GM12801 (cell line): ENCODE data around the gene KRT3.

Experiments used
- TF ChIP-seq, protein P1 (sequence below): IDR thresholded peaks from one replicate; pipeline ENCODE4 v1.5.1; 2011; ENCODE audit warnings: control low read depth; ENCODE audit not compliant: insufficient read length; ENCODE audit errors: extremely low read depth

KRT3 gene

GRCh38 chr12:52811191-52812072, 15.5 kb upstream of the KRT3 start:
- TF ChIP-seq, protein P1, sequence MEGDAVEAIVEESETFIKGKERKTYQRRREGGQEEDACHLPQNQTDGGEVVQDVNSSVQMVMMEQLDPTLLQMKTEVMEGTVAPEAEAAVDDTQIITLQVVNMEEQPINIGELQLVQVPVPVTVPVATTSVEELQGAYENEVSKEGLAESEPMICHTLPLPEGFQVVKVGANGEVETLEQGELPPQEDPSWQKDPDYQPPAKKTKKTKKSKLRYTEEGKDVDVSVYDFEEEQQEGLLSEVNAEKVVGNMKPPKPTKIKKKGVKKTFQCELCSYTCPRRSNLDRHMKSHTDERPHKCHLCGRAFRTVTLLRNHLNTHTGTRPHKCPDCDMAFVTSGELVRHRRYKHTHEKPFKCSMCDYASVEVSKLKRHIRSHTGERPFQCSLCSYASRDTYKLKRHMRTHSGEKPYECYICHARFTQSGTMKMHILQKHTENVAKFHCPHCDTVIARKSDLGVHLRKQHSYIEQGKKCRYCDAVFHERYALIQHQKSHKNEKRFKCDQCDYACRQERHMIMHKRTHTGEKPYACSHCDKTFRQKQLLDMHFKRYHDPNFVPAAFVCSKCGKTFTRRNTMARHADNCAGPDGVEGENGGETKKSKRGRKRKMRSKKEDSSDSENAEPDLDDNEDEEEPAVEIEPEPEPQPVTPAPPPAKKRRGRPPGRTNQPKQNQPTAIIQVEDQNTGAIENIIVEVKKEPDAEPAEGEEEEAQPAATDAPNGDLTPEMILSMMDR, result no peak

GRCh38 chr12:52810554-52810953, 14.6 kb upstream of the KRT3 start:
- TF ChIP-seq, protein P1, result no peak

DNA sequence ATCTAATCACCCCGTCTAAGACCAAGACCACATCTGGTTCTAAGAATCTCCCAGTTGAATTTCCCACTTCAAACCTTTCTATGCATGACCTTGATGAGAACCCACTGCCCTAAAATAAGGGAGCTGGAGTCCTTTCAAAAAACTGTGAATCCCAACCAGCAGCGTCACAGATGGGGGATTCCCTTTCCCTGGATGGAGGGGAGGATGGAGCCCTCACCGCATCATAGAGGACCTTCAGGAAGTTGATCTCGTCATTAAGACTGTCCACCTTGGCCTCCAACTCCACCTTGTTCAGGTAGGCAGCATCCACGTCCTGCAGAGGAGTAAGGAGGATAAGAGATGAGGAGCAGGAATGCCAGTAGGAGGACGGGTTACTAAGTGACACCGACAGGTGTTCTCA, 13.2 kb upstream of the KRT3 start:
- TF ChIP-seq, protein P1, result no peak

GRCh38 chr12:52808573-52809160, 12.8 kb upstream of the KRT3 start:
- TF ChIP-seq, protein P1, result no peak

DNA sequence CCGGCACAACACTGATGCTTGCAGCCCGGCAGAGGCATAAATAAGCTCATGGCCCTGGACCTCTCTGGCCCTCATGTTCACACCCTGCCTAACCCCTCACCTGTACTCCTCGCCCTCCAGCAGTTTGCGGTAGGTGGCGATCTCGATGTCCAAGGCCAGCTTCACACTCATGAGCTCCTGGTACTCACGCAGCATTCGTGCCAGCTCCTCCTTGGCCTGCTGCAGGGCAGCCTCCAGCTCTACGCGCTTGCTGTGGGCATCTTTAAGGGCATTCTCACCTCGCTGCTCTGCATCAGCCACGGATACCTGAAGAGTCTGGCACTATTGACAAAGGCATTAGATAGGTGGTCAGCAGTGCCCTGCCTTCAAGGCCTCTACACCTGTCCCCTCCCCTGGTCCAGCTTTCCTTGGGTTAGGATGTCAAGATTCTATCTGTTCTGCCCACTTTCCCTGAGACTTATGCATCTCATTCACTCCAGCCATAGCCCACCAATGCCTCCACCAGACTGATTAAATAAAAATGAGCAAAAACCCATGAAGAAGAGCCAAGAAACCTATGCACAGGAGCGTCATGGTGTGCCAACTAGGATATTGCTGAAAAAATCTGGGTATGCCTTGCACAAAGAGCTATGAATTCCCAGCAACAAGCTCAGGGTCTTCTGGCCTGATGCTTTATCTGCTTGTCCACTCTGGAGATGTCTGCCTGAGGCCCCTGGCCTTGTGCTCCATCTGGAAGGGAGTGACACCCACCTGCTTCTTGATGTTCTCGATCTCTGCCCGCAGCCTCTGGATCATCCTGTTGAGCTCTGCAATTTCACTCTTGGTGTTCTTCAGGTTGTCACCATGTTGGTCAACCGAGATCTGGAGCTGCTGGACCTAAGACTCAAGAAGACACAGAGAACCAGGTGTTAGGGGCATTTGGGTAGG, 11.9 kb upstream of the KRT3 start:
- TF ChIP-seq, protein P1, result no peak

- TF ChIP-seq, protein P1, result no peak
Observed at GRCh38 chr12:52806821-52807543, 11.1 kb upstream of the KRT3 start.
